GM19193 (cell line): ENCODE data around the gene HPS1.

Experiments
- POLR2A ChIP-seq: IDR thresholded peaks from 4 replicates; pipeline ENCODE4 v1.6.1; 2011; ENCODE audit not compliant: insufficient read depth, insufficient read length; ENCODE audit errors: extremely low read depth

Gene HPS1

DNA sequence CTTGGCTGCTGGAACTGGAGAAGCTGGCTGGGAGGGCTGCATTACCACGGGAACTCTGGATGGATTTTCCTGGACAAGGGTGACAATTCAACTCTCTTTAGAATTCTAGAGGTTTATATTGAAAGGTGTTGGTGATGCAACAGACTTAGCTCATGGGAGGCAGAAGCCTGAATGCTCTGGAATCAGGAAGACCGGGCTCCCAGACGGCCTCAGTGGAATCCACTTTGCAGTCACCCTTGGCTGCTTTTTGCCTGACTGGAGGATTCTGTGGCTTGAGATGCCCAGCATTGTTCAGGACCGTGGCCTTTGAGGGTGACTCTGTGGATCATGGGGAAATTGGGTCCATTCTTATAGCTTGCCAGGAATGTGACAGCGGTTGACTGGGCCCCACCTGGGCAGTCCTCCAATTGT is 64.0 kb downstream of the HPS1 start:
- no peak for TF ChIP-seq POLR2A

DNA sequence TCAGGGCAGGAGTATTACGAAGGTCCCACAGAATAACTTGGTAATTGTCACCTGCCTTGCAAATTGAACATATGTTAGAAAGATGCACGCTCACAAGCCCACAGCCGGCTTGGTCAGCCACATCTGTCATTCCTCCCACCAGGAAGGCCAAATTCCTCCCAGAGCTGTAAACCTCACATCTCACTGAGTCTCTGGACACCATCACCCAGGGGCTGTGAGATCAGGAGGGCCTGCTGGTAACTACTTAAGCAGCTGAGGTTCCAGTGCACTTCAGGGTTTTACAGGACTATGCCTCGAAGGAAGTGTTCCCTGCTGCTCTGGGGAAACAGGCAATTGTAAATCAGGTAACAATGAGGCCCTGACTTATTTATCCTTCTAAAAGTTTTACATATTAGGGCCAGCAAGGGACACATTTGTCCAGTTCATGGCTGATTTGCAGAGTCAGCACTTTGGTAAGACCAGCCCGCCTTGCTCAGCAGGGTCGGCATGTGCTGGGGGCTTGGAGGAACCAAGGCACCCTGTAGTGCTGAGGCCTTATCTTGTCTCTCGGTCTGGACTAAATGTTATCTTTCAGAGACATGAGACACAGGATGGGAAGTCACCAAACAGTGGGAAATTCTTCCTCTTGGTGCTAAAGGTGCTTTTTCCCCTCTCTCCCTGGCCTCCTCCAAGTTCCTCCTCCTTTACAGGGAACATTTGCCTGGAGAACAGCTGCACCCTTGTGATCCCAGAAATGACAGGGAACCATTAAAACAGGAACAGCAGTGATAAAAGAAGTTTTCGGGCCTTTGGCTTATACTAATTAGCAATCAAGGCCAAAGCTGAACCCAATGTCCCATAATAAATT is 66.0 kb downstream of the HPS1 start:
- TF ChIP-seq POLR2A = no peak

DNA sequence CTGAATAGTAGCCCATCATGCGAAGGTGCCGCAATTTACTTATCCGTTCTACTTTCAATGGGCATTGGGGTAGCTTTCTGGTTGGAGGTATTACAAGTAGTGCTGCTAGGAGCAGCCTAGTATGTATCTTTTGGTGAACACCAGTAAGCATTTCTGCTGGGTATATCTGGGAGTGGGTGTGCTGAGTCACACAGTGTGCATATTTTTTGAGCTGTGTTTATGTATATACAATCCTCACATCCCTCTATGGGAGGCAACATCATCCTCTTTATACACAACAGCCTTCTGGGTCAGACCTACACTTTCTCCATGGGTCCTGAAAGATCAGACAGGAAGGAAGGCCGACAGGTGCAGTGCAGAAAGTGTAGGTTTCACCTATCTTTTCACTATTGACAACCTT is 68.0 kb downstream of the HPS1 start:
- TF ChIP-seq POLR2A = no peak

DNA sequence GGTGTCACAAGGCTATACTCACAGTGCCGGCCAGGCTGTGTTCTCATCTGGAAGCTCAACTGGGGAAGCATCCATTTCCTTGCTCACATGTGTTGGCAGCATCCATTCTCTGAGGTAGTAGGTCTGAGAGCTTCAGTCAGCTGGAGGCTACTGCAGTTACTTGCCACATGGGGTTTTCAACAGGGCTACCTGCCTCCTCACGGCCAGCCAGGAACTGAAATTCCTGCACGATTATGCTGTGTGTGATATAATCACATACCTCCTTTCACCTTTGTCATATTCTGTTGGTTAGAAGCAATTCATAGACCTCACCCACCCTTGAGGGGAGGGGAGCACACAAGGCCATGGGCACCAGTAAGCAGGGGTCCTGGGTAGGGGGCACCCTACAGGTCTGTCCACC is 69.2 kb downstream of the HPS1 start:
- no peak for TF ChIP-seq POLR2A

DNA sequence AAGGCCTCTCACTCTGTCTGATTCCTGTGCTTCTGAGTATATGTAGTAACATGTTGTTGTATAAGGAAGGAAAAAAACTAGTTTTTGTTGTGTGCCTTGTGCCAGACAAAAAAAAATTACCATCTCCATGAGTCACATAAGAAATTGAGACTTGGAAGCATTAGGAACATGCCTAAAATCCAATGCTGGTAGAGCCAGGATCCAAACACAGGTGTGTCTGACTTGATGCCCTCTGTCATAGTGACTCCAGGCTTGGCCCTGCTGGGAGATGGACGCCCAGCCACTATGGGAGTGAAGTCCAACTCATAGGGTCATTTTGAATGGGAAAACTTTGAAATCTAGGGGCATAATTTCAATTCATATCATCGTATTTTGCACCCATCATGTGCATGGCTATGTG is 69.7 kb downstream of the HPS1 start:
- TF ChIP-seq POLR2A = no peak

DNA sequence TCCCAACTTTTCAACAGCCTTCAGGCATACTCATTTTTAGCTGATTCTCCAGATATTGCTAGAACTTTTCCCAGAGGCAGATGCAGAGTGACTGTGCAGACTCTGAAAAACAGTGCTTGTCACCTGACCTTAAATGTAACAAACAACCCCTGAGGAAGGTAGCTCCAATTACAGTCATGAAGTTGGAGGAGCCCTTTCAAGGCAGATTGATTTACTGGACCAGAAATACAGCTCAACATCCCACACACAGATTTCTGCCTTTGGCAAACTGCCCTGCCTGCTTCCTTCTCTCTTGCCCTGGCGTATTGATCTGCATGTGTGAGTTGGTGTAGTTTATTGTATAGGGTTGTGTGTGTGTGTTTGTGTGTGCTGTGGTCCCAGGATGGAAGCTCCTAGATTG is 70.2 kb downstream of the HPS1 start:
- no peak for TF ChIP-seq POLR2A

DNA sequence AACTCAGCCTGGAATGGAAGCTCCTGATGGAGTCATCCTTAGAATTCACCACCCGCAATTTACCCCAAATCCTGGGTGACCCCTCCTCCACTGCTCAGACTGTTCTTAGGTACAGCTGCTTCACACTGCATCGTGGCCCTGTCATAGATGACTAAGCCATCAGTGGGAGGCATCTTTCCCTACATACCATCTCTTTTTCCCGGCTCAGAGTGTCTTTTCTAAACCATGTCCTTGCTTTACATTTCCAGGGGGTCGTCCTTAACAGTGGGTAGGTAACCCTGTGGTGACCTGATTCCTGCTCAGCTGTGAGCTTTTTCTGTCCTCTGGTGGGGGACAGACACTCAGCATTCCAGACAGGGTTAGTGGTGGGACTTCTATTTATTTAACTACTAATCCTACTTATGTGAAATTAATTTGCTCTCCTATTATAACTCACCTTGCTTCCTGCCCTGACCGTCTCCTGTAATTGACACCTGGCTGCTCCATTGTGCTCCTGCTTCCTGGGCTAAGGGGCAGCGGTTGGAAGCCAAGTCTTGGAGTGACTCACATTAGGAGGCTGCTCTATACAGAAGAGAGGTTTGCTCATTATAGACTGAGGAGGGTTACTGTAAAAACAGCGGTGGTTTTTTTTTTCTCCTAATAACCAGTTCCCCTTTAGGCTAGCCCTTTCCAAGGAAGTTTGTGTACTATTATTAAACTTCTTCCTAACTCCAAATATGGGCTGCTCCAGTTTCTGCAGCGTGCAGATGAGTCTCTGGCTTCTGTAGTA is 72.3 kb downstream of the HPS1 start:
- TF ChIP-seq POLR2A = no peak

DNA sequence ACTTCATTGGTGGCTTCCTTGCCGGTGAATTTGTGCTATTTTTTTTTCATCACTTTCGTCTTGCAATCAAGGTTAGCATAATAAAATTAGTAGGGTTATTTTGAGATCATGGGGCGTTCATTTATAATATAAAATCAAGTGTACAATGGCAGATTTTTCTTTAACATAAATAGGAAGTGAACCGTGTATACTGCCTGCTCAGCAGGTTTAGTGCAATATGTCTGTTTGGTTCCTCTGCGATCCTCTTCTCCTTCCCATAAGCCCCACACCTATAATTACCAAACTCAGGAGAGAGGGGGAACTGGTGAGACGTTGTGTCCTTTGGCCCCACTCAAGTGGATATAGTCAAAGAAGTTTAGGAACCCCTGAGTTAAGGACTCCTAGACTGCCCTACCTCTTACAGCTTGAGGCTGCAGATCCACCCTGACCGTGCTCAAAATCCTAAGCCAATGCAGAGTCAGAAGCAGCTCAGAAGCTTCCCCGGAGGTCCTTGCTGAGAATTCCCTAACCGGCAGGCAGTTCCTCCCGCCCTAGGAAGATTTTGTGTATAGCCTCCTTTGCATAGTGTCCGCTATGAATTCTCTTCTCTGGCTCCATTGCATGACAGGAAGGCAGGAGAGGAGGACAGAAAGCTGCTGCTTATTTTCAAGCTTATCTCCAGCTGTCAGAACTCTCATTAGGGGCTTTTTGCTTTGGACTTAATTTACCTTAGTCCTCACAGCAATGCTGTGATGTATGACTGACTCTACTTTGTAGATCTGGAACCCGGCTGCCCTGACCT is 73.3 kb downstream of the HPS1 start:
- no peak for TF ChIP-seq POLR2A

DNA sequence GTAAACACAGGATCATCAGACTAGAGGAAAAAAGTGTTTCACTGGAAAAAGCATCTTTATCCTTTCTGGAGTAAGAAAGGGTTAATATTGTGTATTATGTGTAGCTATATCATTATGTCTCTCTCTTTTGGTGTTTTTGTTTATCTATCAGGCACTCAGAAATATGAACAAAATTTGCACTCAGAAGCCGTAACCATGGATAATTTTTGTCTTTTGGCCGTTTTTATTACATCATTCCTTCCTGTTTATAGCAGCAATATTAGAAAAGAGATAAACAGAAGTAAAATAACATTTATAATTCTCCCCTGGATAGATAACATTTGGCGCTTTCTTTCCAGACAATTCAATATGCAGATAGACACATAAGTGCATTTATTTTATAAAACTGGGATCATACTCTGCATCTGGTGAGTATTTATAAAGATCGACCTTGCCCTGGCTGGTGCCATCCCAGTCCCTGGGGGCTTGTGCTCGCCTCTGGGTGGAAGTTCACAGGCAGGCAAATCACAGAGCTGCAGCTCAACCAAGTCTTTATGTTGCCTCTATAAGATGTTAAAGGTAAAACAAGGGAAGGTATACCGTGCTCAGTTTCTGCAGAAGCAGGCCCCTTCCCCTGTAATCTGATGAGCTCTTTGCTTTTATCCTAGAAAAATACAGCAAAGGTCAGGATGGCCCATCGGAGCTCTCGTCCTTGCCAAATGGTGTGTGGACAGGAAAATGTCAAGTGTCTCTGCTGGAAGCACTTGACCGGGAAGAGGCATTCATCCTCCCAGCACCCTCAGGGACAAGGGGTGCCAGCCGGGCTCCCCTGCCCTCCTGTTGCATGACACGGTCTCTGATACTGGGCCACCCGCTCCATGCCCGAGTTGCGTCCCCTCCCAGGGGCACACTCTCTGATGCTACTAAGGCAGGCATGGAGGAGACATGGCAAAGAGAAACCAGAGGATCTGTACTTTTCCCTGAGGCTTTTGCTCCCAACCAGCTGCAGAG is 75.6 kb downstream of the HPS1 start:
- no peak for TF ChIP-seq POLR2A

DNA sequence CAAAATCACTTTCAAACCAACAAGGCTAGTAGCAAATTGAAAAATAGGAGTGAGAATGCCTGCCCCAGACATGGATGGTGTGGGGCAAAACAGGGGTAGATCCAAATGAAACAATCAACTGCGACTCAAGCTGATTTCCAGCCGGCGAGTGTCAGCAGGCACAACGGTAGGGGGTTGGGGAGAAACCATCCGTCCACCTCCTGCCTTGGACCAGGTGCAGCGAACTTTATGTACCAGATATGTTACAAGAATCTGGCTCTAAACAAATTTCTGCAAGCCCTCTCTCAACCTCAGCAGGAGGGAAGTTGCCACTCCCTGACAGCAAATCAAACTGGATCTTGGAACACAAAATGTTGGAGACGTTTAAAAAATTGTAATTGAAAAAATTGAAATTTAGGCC is 76.9 kb downstream of the HPS1 start:
- TF ChIP-seq POLR2A = no peak

DNA sequence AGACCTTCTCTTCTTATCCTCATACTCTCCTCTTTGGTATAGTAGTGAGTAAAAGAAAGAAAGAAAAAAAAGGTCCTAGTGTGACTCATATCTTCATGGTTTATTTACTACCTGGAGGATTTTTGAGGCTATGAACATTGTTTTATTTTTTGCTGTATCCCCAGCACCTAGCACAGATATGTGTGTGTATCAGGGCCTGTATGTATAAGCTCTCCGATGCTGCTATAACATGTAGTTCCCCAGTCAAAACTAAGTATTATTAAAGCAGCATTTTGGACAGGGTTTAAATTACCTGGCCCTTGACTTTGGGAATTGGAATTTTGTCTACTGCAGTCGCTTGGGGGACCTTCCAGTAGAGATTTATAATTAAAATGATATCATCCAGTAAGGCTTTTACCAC is 78.1 kb downstream of the HPS1 start:
- TF ChIP-seq POLR2A = no peak

DNA sequence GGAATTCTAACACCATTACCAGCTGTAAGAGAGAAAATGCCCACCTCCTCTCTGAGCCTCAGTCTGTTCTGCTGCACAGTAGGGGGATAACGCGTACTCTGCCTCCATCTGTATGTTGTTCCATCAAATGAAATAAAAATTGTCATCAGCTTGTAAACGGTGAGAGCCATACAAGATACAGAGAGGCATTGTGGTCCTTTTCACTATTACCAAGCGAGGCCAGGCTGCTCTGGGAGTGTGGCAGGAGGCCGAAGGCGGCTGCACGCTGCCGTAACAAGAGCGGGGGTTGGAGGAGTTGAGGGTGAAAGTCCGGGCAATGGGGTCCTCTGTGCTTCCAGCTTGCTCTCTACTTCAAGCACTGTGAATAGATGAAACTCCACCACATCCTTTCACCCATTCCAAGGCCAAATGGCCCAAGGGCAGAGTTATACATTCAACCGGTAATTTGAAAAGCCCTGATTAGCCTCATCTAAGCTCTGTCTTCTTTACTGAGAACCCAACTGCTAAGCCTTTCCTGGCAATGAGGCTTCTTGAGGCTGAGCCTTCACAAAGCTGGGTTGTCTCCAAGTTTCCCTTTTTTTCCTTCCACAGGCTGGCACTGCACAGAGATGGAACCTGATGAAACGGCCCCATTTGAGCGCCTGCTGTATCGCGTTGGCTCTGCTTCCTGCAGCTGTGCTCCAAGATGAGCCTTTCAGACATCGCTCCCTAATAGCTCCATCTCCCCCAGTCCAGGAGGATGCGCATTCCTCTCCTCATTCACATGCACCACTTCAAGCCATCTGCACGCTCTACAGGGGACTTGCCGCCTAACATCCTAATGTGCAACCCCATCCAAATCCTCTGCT is 78.9 kb downstream of the HPS1 start:
- no peak for TF ChIP-seq POLR2A
